Duodenal mucosa (tissue), 2 donors: ENCODE results near the gene EXOC2.
"Not testable (repeated sequence)": the region's sequence is repeated elsewhere in the genome, so short reads cannot be mapped to it uniquely, and the experiment has no call there.

Source experiments
- H3K27ac ChIP-seq: one replicate; pipeline ENCODE4 v1.7.0; 2013; ENCODE audit warnings: low read depth, low read length
- H3K27me3 ChIP-seq, 2 donors: one replicate each; pipeline ENCODE4 v1.7.0; 2013; ENCODE audit warnings: low read length in 2 of 2, control low read depth in 1 of 2; ENCODE audit not compliant: insufficient read depth in 2 of 2, control insufficient read depth in 1 of 2
- H3K36me3 ChIP-seq, 2 donors: one replicate each; pipeline ENCODE4 v1.7.0; 2013; ENCODE audit warnings: low read length in 2 of 2, control low read depth in 1 of 2; ENCODE audit not compliant: insufficient read depth in 2 of 2, control insufficient read depth in 1 of 2
- H3K4me1 ChIP-seq, 2 donors: one replicate each; pipeline ENCODE4 v1.7.0; 2013; ENCODE audit warnings: low read length in 2 of 2, control low read depth in 1 of 2; ENCODE audit not compliant: insufficient read depth in 2 of 2, control insufficient read depth in 1 of 2
- H3K4me3 ChIP-seq, 2 donors: one replicate each; pipeline ENCODE4 v1.7.0; 2013; ENCODE audit warnings: low read length in 2 of 2, low read depth in 1 of 2
- H3K9ac ChIP-seq, 2 donors: one replicate each; pipeline ENCODE4 v1.7.0; 2013; ENCODE audit warnings: low read length in 2 of 2, low read depth in 1 of 2
- H3K9me3 ChIP-seq, 2 donors: one replicate each; pipeline ENCODE4 v1.7.0; 2013; ENCODE audit warnings: low read length in 2 of 2, control low read depth in 1 of 2; ENCODE audit not compliant: control insufficient read depth in 1 of 2

EXOC2 gene

DNA sequence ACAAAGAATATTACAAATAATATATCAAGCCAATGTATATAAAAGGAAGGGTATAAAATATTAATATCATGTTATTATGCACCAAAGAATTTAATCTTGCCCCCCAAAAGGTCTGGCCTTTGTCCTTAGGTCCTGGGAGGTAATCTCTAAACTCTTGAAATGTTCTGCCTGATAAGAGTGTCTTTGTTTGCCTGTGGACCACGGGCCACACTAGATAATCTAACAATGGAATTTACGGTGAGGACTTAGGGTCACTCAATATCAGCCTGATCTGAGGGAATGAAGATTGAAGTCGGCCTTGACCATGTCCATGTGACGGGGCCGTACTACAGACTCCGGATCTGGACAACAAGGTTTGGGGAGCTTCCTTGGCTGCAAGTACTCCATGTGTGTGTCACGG lies 79.0 kb downstream of the EXOC2 start:
- Histone ChIP-seq H3K9ac (no peak overlapping the region), H3K27ac (no peak overlapping the region), H3K9me3 (no peaks in the 10 kb centered on the region), H3K4me3 (no peak overlapping the region), H3K36me3 (peaks cover 0 to 17% of the 10 kb centered on the region in 2 donors), H3K27me3 (no peaks in the 10 kb centered on the region), H3K4me1 (no peaks in the 10 kb centered on the region)

DNA sequence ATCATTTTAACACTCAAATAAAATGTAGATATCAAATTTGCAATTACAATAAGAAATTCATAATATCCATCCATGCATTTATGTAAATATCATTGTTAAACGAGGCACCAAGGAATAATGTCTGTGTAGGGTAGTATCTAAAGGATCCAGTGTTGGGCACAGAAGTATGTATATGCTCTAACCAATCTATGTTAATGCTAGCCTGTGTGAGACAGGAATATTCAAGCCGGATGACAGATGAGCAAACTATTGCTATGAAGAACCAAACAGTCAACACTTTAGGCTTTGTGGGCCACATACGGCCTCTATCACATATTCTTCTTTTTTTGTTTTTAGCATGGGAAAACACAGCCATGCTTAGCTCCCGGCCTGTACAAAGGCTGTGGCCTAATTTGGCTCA lies 81.0 kb downstream of the EXOC2 start:
- Histone ChIP-seq H3K4me3 (no peak overlapping the region), H3K27ac (no peak overlapping the region), H3K9me3 (no peaks in the 10 kb centered on the region), H3K4me1 (no peaks in the 10 kb centered on the region), H3K27me3 (no peaks in the 10 kb centered on the region), H3K36me3 (peaks cover 1 to 15% of the 10 kb centered on the region in 2 donors), H3K9ac (no peak overlapping the region)

DNA sequence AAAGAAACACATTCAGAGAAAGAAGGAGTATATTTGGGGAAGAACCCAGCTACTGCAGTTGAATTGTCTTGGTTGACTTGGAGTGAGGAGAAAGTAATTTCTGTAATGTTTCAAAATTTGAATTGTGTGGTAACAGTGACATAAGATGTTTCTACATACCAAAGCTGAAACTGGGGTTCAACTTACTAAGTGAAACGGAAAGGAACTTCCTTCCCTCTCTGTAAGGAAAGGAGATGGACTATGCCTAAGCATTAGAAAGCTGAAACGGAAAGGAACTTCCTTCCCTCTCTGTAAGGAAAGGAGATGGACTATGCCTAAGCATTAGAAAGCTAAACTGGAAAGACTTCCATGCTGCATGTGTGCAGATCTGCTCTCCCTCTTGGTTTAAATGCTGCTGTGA lies 82.1 kb downstream of the EXOC2 start:
- no peaks in the 10 kb centered on the region for H3K9me3 ChIP-seq
- no peaks in the 10 kb centered on the region for H3K4me1 ChIP-seq
- no peaks in the 10 kb centered on the region for H3K27me3 ChIP-seq
- H3K27ac ChIP-seq = no peak overlapping the region
- H3K4me3 ChIP-seq = no peak overlapping the region
- no peak overlapping the region for H3K9ac ChIP-seq
- H3K36me3 ChIP-seq = peaks cover 5 to 20% of the 10 kb centered on the region in 2 donors

DNA sequence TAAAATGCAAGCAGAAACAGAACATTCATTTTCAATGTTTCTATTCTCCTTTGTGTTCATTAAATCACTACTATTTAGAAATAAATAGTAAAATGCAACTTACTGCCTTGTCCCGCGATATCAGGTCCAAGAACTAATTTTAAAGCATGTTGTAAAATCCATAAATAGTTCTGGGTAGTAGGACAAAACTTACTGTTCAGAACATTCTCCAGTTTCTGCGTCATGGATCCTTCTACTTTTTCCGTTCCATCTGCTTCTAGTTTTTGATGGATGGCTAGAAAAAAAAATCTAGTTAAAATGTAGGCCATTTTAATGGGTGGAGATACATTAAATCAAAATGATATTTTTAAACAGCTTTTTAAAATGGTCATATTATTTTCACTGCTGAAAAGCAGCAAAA lies 83.0 kb downstream of the EXOC2 start:
- H3K4me3 ChIP-seq = no peak overlapping the region
- H3K27me3 ChIP-seq = no peaks in the 10 kb centered on the region
- no peak overlapping the region for H3K27ac ChIP-seq
- no peaks in the 10 kb centered on the region for H3K4me1 ChIP-seq
- peaks cover 5 to 15% of the 10 kb centered on the region in 2 donors for H3K36me3 ChIP-seq
- H3K9me3 ChIP-seq = no peaks in the 10 kb centered on the region
- H3K9ac ChIP-seq = no peak overlapping the region

DNA sequence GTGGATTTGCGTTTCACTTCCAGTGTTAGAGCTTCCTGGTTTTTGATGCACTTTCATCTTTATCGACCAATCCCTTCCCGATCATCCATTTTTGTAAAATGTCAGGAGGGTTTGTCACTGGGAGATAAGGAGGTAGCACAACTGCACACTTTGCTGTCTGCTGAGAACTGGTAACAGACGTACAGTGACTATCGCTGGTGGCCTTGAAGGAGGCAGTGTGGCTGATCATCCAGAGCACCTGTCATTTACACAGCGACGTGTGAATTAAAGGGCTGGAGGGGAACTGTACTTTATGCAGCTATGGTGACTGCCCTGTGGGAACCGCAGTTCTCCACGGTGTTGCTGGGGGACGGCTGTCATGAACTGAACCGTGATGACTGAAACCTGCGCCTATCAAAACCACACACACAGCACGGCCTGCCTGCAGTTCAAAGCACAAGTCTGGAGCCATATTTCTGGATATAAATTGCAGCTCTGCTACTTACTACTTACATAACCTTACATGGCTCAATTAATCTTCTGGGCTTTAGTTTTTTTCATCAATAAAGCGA lies 86.0 kb downstream of the EXOC2 start:
- Histone ChIP-seq H3K9me3 (no peaks in the 10 kb centered on the region), H3K36me3 (peaks cover 5 to 18% of the 10 kb centered on the region in 2 donors), H3K27me3 (no peaks in the 10 kb centered on the region), H3K9ac (no peak overlapping the region), H3K4me3 (no peak overlapping the region), H3K27ac (no peak overlapping the region), H3K4me1 (no peaks in the 10 kb centered on the region)

DNA sequence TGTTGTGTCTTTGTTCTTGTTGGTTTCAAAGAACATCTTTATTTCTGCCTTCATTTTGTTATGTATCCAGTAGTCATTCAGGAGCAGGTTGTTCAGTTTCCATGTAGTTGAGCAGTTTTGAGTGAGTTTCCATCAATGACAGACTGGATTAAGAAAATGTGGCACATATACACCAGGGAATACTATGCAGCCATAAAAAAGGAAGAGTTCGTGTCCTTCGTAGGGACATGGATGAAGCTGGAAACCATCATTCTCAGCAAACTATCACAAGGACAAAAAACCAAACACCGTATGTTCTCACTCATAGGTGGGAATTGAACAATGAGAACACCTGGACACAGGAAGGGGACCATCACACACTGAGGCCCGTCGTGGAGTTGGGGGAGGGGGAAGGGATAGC lies 87.0 kb downstream of the EXOC2 start:
- not testable (repeated sequence) for H3K4me3 ChIP-seq, H3K27me3 ChIP-seq, H3K9me3 ChIP-seq, H3K4me1 ChIP-seq, H3K27ac ChIP-seq, H3K9ac ChIP-seq
- peaks cover 5 to 18% of the 10 kb centered on the region in 2 donors for H3K36me3 ChIP-seq

DNA sequence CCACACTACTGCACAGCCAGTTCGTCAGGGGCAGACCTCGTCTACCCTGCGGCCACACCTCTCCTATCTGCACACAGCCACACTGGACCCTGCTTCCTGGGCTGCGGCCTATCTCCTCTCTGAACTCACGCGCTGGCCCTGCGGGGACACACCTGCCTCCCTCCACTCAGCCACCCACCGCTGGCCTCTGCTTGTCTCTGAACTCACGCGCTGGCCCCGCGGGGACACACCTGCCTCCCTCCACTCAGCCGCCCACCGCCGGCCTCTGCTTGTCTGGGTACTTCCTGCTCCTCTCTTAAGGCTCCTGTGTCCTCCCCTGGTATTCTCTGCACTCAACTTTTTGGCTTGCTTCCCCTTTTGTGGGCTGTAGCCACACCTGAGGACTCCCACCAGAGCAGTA lies 88.4 kb downstream of the EXOC2 start:
- H3K4me3 ChIP-seq = no peak overlapping the region
- no peaks in the 10 kb centered on the region for H3K4me1 ChIP-seq
- no peak overlapping the region for H3K9ac ChIP-seq
- H3K27me3 ChIP-seq = no peaks in the 10 kb centered on the region
- H3K36me3 ChIP-seq = peaks cover 5 to 18% of the 10 kb centered on the region in 2 donors
- H3K9me3 ChIP-seq = no peaks in the 10 kb centered on the region
- H3K27ac ChIP-seq = no peak overlapping the region

DNA sequence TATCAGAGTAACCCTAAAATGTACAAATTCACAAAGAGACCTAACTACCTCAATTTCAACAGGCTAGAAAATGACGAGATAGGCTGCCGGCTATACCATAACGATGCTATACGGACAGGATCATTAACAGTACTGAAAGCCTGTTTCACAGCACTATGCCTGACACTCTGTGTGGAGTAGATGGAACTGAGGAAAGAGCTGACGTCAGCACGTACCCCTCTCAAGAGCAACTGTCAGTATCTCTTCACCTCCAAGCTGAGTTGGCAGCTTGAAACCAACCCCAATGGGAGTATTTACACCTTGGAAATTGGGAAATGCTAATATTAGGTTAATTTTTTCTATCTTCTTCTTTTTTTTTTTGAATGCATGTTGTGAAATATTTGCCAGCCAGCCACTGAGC lies 89.7 kb downstream of the EXOC2 start:
- peaks cover 5 to 18% of the 10 kb centered on the region in 2 donors for H3K36me3 ChIP-seq
- H3K9me3 ChIP-seq = no peaks in the 10 kb centered on the region
- no peak overlapping the region for H3K4me3 ChIP-seq
- H3K27me3 ChIP-seq = no peaks in the 10 kb centered on the region
- H3K4me1 ChIP-seq = no peaks in the 10 kb centered on the region
- H3K9ac ChIP-seq = no peak overlapping the region
- H3K27ac ChIP-seq = no peak overlapping the region

DNA sequence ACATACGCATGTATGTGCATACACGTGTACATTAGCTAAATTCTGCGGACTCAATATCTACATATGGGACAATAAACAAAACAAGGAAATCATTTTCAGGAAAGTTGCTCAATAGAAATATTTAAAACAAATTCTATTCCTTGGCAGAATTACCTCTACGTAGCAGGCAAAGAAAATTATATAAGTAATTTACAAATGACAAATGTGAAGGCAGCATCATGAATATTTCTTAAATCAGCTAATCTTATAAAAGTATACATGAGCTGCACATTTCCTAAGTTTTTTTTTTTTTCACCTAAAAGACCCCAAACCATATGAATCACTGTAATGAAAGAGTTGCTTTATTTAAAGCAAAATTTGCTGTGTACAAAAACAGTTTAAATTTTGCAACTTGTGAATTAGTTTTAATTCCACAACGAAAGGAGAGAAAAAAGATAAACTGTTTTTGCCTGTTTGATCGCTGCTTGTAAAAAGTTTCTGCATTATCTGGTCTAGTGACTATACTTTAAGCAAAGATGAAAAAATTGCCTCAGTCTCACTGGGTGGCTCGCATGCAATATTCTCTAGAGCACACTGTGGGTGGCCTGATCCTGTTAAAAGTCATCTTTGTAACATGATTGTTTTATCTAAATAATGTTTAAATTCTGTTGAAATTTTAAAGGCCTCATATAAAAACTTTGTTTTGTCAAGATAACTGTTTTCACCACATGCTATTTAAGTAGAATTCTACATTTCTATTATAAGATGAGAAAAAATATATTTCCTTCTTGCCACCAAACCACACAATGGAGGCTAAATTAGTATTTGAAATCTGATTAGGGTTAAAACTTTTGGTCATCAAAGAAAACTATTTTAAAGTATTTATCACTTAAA lies 93.1 kb downstream of the EXOC2 start:
- Histone ChIP-seq H3K4me1 (no peaks in the 10 kb centered on the region), H3K36me3 (peaks cover 0 to 23% of the 10 kb centered on the region in 2 donors), H3K4me3 (no peak overlapping the region), H3K9me3 (no peaks in the 10 kb centered on the region), H3K9ac (no peak overlapping the region), H3K27ac (no peak overlapping the region), H3K27me3 (no peaks in the 10 kb centered on the region)

DNA sequence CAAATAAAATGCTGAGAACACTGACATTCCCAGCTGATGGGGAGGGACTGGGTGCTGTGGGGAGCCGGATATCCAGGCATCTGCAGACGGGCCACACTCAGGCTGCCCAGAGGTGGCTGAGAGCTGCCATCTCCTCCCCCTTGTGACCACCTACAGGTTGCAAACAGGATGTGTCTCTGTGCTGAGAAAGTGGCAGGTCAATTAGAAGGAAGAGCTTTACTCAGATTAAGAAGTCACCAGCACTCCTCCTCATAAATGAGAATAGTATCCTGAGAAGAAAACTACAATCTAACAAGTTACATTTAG lies 99.1 kb downstream of the EXOC2 start:
- H3K4me1 ChIP-seq = no peaks in the 10 kb centered on the region
- H3K9me3 ChIP-seq = no peaks in the 10 kb centered on the region
- no peak overlapping the region for H3K9ac ChIP-seq
- no peak overlapping the region for H3K4me3 ChIP-seq
- no peaks in the 10 kb centered on the region for H3K27me3 ChIP-seq
- H3K27ac ChIP-seq = no peak overlapping the region
- H3K36me3 ChIP-seq = peaks cover 3 to 35% of the 10 kb centered on the region in 2 donors
